ENCODE results near the gene HSH2D.
"Not testable (repeated sequence)": the region's sequence is repeated elsewhere in the genome, so short reads cannot be mapped to it uniquely, and the experiment has no call there.

The HSH2D gene

DNA sequence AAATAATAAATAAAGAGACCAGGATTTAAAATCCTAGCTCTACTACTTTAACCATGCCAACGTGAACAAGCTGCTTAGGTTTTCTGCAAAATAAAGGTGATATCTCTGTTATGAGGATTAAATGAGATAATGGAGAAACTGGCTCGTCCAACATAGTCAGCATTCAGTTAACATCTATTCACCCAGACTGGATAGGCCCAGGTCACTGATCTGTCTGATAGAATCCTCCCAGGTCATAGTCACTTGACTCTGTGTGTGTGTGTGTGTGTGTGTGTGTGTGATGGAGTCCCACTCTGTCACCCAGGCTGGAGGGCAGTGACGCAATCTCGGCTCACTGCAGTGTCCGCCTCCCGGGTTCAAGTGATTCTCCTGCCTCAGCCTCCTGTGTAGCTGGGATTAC is 44.7 kb upstream of the HSH2D start:
- H3K27me3 Mint-ChIP-seq (ENCODE audit: low read depth), result no peaks in the 10 kb centered on the region
- no peak overlapping the region for H3K27ac Mint-ChIP-seq
- no peak overlapping the region for H3K4me3 Mint-ChIP-seq
- TF ChIP-seq, protein P1, sequence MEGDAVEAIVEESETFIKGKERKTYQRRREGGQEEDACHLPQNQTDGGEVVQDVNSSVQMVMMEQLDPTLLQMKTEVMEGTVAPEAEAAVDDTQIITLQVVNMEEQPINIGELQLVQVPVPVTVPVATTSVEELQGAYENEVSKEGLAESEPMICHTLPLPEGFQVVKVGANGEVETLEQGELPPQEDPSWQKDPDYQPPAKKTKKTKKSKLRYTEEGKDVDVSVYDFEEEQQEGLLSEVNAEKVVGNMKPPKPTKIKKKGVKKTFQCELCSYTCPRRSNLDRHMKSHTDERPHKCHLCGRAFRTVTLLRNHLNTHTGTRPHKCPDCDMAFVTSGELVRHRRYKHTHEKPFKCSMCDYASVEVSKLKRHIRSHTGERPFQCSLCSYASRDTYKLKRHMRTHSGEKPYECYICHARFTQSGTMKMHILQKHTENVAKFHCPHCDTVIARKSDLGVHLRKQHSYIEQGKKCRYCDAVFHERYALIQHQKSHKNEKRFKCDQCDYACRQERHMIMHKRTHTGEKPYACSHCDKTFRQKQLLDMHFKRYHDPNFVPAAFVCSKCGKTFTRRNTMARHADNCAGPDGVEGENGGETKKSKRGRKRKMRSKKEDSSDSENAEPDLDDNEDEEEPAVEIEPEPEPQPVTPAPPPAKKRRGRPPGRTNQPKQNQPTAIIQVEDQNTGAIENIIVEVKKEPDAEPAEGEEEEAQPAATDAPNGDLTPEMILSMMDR (IDR thresholded peaks at IDR 0.05; ENCODE audit: unreplicated experiment in 3 of 3), result no peak
- no peaks in the 10 kb centered on the region for H3K9me3 Mint-ChIP-seq
- no peaks in the 10 kb centered on the region for H3K4me1 Mint-ChIP-seq
- peaks cover 75% of the 10 kb centered on the region for H3K36me3 Mint-ChIP-seq (ENCODE audit: low read depth)

DNA sequence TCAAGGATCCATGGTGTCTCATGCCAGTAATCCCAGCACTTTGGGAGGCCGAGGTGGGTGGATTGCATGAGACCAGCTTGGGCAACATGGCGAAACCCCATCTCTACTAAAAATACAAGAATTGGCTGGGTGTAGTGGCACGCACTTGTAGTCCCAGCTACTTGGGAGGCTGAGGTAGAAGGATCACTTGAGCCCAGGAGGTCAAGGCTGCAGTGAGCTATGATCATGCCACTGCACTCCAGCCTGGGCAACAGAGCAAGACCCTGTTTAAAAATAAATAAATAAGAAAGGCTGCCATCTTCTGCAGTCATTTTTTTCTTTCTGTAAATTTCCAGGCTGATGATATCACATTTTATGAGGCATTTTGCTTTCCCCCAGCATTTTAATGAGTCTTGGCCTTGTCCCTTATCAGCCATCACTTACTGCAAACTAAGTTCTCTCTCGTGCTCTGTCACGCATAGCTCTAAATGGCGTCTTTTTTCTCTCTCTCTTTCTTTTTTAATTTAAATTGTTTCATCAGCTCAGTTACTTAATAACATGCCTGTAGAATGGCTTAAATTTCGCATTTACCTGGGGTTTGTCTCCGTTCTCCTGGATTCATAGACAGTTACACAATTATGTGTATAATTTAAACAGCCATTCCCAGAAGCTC is 44.0 kb upstream of the HSH2D start:
- not testable (repeated sequence) for H3K9me3 Mint-ChIP-seq; H3K27me3 Mint-ChIP-seq (ENCODE audit: low read depth); H3K4me3 Mint-ChIP-seq; H3K4me1 Mint-ChIP-seq
- Mint-ChIP-seq H3K27ac (peak overlapping the region in 1 of 3 experiments; percentile 60), H3K36me3 (ENCODE audit: low read depth) (peaks cover 73% of the 10 kb centered on the region)

DNA sequence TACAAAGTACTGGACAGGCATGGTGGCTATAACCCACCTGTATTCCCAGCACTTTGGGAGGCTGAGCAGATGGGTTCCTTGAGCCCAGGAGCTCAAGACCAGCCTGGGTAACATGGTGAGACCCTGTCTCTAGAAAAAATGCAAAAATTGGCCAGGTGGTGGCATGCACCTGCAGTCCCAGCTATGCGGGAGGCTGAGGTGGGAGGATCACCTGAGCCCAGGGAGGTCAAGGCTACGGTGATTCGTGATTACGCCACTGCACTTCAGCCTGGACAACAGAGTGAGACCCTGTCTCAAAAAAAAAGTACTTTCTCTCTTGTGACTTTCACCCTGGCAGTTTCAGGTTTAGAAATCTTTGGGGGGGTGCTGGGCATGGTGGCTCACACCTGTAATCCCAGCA is 43.0 kb upstream of the HSH2D start:
- TF ChIP-seq, protein P1 (IDR thresholded peaks at IDR 0.05; ENCODE audit: unreplicated experiment in 3 of 3), result no peak
- no peak overlapping the region for H3K27ac Mint-ChIP-seq
- no peaks in the 10 kb centered on the region for H3K9me3 Mint-ChIP-seq
- no peak overlapping the region for H3K4me3 Mint-ChIP-seq
- peaks cover 65% of the 10 kb centered on the region for H3K36me3 Mint-ChIP-seq (ENCODE audit: low read depth)
- H3K27me3 Mint-ChIP-seq (ENCODE audit: low read depth), result no peaks in the 10 kb centered on the region
- no peaks in the 10 kb centered on the region for H3K4me1 Mint-ChIP-seq

DNA sequence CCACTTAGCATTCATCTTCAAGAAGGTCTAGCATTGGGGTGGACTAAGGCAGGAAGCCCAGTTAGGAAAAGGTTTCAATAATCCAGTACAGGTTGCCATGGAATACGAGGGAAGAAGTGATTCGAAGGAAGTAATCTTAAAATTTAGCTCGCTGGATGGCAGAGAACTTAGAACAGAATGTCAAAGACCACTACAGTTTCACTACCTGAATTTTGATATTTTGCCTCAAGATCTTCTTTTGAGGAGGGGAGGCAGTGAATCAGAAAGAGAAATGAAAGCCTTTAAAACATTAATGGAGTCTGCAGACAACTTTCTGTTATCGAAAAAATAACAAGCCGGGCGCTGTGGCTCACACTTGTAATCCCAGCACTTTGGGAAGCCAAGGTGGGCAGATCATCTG is 38.8 kb upstream of the HSH2D start:
- Mint-ChIP-seq H3K36me3 (ENCODE audit: low read depth) (peaks cover 28% of the 10 kb centered on the region), H3K27me3 (ENCODE audit: low read depth) (no peaks in the 10 kb centered on the region), H3K4me3 (no peak overlapping the region), H3K9me3 (no peaks in the 10 kb centered on the region), H3K4me1 (no peaks in the 10 kb centered on the region), H3K27ac (no peak overlapping the region)
- TF ChIP-seq, protein P1 (IDR thresholded peaks at IDR 0.05; ENCODE audit: unreplicated experiment in 3 of 3), result no peak

DNA sequence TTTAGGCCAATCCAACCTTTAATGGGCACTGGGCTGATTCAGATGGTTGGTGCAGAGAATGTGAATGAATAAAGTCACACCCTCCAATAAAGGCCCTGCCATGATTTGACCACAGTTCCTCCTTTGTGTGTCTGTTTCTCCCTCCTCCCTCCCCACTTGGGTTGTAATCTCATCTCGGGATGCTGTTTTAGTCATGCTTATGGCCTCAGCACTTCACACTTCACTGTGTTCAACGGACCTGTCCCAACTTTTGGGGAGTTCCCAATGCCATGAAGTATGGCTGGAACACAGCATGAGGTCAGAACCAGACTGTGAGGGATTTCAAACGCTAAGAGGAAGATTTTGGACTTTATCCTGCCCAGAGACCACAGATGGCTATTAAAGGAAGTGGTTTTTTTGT is 37.4 kb upstream of the HSH2D start:
- TF ChIP-seq, protein P1 (IDR thresholded peaks at IDR 0.05; ENCODE audit: unreplicated experiment in 3 of 3), result no peak
- no peak overlapping the region for H3K4me3 Mint-ChIP-seq

DNA sequence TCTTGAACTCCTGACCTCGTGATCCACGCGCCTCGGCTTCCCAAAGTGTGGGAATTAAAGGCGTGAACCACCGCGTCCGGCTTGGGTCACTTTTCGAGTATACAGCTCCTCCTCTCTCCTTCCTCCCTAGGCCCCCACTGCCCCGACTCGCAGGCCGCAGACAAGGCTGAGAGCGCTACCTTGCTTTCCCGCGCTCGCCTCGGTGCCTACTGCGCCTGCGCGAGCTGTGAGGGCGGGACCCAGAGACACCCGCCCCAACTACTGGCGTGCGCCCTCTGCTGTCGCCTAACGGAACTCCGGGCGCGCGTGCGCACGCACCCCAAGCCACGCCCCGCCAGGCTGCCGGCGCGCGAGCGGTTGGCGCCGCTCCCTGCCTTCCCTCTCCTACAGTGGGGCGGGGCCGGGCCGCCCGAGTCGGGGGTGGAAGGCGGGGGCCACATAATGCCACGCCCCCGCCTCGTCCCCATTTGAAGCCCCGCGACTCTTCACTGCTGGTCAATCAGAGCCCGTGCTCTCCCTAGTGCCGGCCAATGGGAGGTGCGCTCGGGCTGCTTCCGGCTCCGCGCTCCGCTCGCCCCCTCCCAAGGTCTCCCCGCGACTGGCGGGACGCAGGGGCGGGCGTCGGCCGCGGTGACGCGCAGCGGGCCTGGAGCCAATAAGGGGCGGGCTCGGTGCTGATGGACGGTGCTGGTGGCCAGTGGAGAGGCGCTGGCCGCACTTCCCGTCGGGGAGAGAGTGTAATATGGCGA is 32.2 kb upstream of the HSH2D start, which contains the start of gene RAB8A:
RAB8A (plus strand) TSS at position 730 of the 749 bp plus-strand sequence; CDS start at position 743, 13 bp downstream.
- peaks cover 4% of the 10 kb centered on the region for H3K36me3 Mint-ChIP-seq (ENCODE audit: low read depth)
- H3K4me1 Mint-ChIP-seq, result peaks cover 18% of the 10 kb centered on the region
- TF ChIP-seq, protein P1 (IDR thresholded peaks at IDR 0.05; ENCODE audit: unreplicated experiment in 3 of 3), result peak; percentile 98 to 99 (median 98)
- peak within 1 kb of the TSS; percentile 98 to 99 (median 98) for H3K4me3 Mint-ChIP-seq
- no peaks in the 10 kb centered on the region for H3K27me3 Mint-ChIP-seq (ENCODE audit: low read depth)
- no peaks in the 10 kb centered on the region for H3K9me3 Mint-ChIP-seq
- peak within 1 kb of the TSS; percentile 88 to 94 (median 92) for H3K27ac Mint-ChIP-seq

More for the DNA sequence above, 37.4 kb upstream of the HSH2D start:
- H3K27ac Mint-ChIP-seq, result no peak overlapping the region
- no peaks in the 10 kb centered on the region for H3K9me3 Mint-ChIP-seq
- no peaks in the 10 kb centered on the region for H3K27me3 Mint-ChIP-seq (ENCODE audit: low read depth)
- no peaks in the 10 kb centered on the region for H3K4me1 Mint-ChIP-seq
- peaks cover 21% of the 10 kb centered on the region for H3K36me3 Mint-ChIP-seq (ENCODE audit: low read depth)

All from nephron (organoid).